Measurements from ENCODE around the gene RALGAPA1. TPM values are rescaled to one million over a fixed set of nuclear protein-coding genes. Genes with fewer than 3 reads are reported as not detected.

Gene RALGAPA1
- total and polyA plus RNA-seq, 2 of the 13 experiments (the other 11 are each of a cell fraction or from before 2014, with no cell fraction given) = 65.0 to 89.2 TPM

DNA sequence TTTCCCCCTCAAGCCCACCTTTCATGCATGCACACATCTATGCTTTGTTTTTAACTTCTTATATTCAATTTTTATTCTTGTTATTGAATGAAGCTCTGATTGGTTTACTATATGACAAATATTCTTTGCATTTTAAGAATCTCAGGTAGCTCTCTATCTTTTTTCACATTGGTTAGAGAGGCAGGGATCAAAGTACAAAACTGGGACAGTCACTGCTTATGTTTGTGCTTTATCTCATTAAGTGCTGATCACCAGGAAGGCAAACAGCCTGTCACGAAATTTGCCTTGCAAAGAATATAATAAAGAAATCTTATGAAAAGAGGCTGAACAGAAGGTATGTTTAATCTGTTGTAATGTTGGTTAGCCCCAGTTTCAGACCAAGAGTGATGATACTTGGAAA is 304.8 kb downstream of the RALGAPA1 start (continued):
- peak; percentile 40; the same call in 1 of the 2 replicates for TF ChIP-seq ZMYM4 (CRISPR knock-in tag; IDR thresholded peaks at IDR 0.05)
- 0 out of 2 replicates have a peak, but pooled peaks have one; percentile 46 for TF ChIP-seq ZFP36L1 (CRISPR knock-in tag; IDR thresholded peaks at IDR 0.05)
- TF ChIP-seq, protein P1, sequence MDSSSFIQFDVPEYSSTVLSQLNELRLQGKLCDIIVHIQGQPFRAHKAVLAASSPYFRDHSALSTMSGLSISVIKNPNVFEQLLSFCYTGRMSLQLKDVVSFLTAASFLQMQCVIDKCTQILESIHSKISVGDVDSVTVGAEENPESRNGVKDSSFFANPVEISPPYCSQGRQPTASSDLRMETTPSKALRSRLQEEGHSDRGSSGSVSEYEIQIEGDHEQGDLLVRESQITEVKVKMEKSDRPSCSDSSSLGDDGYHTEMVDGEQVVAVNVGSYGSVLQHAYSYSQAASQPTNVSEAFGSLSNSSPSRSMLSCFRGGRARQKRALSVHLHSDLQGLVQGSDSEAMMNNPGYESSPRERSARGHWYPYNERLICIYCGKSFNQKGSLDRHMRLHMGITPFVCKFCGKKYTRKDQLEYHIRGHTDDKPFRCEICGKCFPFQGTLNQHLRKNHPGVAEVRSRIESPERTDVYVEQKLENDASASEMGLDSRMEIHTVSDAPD (CRISPR knock-in tag; IDR thresholded peaks at IDR 0.05) = no peak
- no peak for TF ChIP-seq SOX13 (IDR thresholded peaks at IDR 0.05)
- peak in 1 of 2 experiments; percentile 45; a peak in 1 of 4 replicates for TF ChIP-seq SOX13 (CRISPR knock-in tag; conservative IDR thresholded peaks at IDR 0.05 in 1 of 2, IDR thresholded peaks at IDR 0.05 in 1 of 2)
- TF ChIP-seq NR2F1 (CRISPR knock-in tag; IDR thresholded peaks at IDR 0.05) = no peak
- peak; percentile 57 for TF ChIP-seq GATAD2A (CRISPR knock-in tag; IDR thresholded peaks at IDR 0.05)
- peak; percentile 61; the same call in 1 of the 2 replicates for TF ChIP-seq GTF3A (CRISPR knock-in tag; conservative IDR thresholded peaks at IDR 0.05)
- TF ChIP-seq, protein P2, sequence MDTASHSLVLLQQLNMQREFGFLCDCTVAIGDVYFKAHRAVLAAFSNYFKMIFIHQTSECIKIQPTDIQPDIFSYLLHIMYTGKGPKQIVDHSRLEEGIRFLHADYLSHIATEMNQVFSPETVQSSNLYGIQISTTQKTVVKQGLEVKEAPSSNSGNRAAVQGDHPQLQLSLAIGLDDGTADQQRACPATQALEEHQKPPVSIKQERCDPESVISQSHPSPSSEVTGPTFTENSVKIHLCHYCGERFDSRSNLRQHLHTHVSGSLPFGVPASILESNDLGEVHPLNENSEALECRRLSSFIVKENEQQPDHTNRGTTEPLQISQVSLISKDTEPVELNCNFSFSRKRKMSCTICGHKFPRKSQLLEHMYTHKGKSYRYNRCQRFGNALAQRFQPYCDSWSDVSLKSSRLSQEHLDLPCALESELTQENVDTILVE (CRISPR knock-in tag; IDR thresholded peaks at IDR 0.05) = 0 out of 2 replicates have a peak, but pooled peaks have one; percentile 38
- TF ChIP-seq ZNF331 (CRISPR knock-in tag; IDR thresholded peaks at IDR 0.05) = peak; percentile 38; the same call in 1 of the 2 replicates
- TF ChIP-seq, protein P3, sequence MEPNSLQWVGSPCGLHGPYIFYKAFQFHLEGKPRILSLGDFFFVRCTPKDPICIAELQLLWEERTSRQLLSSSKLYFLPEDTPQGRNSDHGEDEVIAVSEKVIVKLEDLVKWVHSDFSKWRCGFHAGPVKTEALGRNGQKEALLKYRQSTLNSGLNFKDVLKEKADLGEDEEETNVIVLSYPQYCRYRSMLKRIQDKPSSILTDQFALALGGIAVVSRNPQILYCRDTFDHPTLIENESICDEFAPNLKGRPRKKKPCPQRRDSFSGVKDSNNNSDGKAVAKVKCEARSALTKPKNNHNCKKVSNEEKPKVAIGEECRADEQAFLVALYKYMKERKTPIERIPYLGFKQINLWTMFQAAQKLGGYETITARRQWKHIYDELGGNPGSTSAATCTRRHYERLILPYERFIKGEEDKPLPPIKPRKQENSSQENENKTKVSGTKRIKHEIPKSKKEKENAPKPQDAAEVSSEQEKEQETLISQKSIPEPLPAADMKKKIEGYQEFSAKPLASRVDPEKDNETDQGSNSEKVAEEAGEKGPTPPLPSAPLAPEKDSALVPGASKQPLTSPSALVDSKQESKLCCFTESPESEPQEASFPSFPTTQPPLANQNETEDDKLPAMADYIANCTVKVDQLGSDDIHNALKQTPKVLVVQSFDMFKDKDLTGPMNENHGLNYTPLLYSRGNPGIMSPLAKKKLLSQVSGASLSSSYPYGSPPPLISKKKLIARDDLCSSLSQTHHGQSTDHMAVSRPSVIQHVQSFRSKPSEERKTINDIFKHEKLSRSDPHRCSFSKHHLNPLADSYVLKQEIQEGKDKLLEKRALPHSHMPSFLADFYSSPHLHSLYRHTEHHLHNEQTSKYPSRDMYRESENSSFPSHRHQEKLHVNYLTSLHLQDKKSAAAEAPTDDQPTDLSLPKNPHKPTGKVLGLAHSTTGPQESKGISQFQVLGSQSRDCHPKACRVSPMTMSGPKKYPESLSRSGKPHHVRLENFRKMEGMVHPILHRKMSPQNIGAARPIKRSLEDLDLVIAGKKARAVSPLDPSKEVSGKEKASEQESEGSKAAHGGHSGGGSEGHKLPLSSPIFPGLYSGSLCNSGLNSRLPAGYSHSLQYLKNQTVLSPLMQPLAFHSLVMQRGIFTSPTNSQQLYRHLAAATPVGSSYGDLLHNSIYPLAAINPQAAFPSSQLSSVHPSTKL (CRISPR knock-in tag; IDR thresholded peaks at IDR 0.05) = peak; percentile 65
- TF ChIP-seq ZBTB3 (CRISPR knock-in tag; IDR thresholded peaks at IDR 0.05; ENCODE audit: borderline replicate concordance, low read depth) = no peak
- TF ChIP-seq, protein P4, sequence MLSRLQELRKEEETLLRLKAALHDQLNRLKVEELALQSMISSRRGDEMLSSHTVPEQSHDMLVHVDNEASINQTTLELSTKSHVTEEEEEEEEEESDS (CRISPR knock-in tag; IDR thresholded peaks at IDR 0.05; ENCODE audit: borderline replicate concordance) = no peak
- TF ChIP-seq MIXL1 (CRISPR knock-in tag; IDR thresholded peaks at IDR 0.05) = peak; percentile 89
- TF ChIP-seq, protein P5, sequence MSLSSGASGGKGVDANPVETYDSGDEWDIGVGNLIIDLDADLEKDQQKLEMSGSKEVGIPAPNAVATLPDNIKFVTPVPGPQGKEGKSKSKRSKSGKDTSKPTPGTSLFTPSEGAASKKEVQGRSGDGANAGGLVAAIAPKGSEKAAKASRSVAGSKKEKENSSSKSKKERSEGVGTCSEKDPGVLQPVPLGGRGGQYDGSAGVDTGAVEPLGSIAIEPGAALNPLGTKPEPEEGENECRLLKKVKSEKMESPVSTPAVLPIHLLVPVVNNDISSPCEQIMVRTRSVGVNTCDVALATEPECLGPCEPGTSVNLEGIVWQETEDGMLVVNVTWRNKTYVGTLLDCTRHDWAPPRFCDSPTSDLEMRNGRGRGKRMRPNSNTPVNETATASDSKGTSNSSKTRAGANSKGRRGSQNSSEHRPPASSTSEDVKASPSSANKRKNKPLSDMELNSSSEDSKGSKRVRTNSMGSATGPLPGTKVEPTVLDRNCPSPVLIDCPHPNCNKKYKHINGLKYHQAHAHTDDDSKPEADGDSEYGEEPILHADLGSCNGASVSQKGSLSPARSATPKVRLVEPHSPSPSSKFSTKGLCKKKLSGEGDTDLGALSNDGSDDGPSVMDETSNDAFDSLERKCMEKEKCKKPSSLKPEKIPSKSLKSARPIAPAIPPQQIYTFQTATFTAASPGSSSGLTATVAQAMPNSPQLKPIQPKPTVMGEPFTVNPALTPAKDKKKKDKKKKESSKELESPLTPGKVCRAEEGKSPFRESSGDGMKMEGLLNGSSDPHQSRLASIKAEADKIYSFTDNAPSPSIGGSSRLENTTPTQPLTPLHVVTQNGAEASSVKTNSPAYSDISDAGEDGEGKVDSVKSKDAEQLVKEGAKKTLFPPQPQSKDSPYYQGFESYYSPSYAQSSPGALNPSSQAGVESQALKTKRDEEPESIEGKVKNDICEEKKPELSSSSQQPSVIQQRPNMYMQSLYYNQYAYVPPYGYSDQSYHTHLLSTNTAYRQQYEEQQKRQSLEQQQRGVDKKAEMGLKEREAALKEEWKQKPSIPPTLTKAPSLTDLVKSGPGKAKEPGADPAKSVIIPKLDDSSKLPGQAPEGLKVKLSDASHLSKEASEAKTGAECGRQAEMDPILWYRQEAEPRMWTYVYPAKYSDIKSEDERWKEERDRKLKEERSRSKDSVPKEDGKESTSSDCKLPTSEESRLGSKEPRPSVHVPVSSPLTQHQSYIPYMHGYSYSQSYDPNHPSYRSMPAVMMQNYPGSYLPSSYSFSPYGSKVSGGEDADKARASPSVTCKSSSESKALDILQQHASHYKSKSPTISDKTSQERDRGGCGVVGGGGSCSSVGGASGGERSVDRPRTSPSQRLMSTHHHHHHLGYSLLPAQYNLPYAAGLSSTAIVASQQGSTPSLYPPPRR (CRISPR knock-in tag; IDR thresholded peaks at IDR 0.05; ENCODE audit: borderline replicate concordance) = 0 out of 2 replicates have a peak, but pooled peaks have one; percentile 18
- peak; percentile 79 for TF ChIP-seq ZEB1 (IDR thresholded peaks at IDR 0.05; ENCODE audit: insufficient replicate concordance, low read depth)
- TF ChIP-seq MIER2 (CRISPR knock-in tag; IDR thresholded peaks at IDR 0.05) = 0 out of 2 replicates have a peak, but pooled peaks have one; percentile 66
- TF ChIP-seq, protein P6, sequence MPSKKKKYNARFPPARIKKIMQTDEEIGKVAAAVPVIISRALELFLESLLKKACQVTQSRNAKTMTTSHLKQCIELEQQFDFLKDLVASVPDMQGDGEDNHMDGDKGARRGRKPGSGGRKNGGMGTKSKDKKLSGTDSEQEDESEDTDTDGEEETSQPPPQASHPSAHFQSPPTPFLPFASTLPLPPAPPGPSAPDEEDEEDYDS (CRISPR knock-in tag; IDR thresholded peaks at IDR 0.05) = peak; percentile 25; the same call in 1 of the 2 replicates
